EH (cell line): ENCODE results near the gene ELOVL2.

Experiments used
- DNase-seq: peaks from one replicate; pipeline ENCODE4 v3.0.0-alpha.2; 2015; ENCODE audit warnings: low read depth

ELOVL2 gene

GRCh38 chr6:10979603-10980002 is 64.5 kb downstream of the ELOVL2 start:
- peak; percentile 18 for DNase-seq

GRCh38 chr6:10977231-10977968 is 66.7 kb downstream of the ELOVL2 start:
- DNase-seq: no peak

- DNase-seq: no peak
Measured at GRCh38 chr6:10976571-10976970, 67.5 kb downstream of the ELOVL2 start.

GRCh38 chr6:10972196-10972595 is 71.9 kb downstream of the ELOVL2 start:
- DNase-seq: no peak

- peak; percentile 50 for DNase-seq
Measured at GRCh38 chr6:10970731-10971130, 73.4 kb downstream of the ELOVL2 start.

GRCh38 chr6:10968776-10969175 is 75.3 kb downstream of the ELOVL2 start:
- peak; percentile 89 for DNase-seq

GRCh38 chr6:10964684-10965083 is 79.4 kb downstream of the ELOVL2 start:
- DNase-seq: no peak

- no peak for DNase-seq
Measured at GRCh38 chr6:10963113-10963512, 81.0 kb downstream of the ELOVL2 start.

- peak; percentile 92 for DNase-seq
Measured at GRCh38 chr6:10962673-10963072, 81.4 kb downstream of the ELOVL2 start.

GRCh38 chr6:10961837-10962236 is 82.3 kb downstream of the ELOVL2 start:
- DNase-seq: no peak

GRCh38 chr6:10960171-10960570 is 83.9 kb downstream of the ELOVL2 start:
- DNase-seq: no peak

- no peak for DNase-seq
Measured at GRCh38 chr6:10957414-10957886, 86.7 kb downstream of the ELOVL2 start.

- DNase-seq: no peak
Measured at GRCh38 chr6:10956776-10957175, 87.3 kb downstream of the ELOVL2 start.

GRCh38 chr6:10954590-10955010 is 89.5 kb downstream of the ELOVL2 start:
- DNase-seq: peak; percentile 78

- peak; percentile 83 for DNase-seq
Measured at GRCh38 chr6:10951675-10952282, 92.3 kb downstream of the ELOVL2 start.

- no peak for DNase-seq
Measured at GRCh38 chr6:10949579-10950490, 94.3 kb downstream of the ELOVL2 start.

- DNase-seq: no peak
Measured at GRCh38 chr6:10947966-10948365, 96.1 kb downstream of the ELOVL2 start.

- DNase-seq: no peak
Measured at GRCh38 chr6:10945845-10946244, 98.3 kb downstream of the ELOVL2 start.

- no peak for DNase-seq
Measured at GRCh38 chr6:10939840-10940239, 104.3 kb downstream of the ELOVL2 start.

- DNase-seq: no peak
Measured at GRCh38 chr6:10933126-10933525, 111.0 kb downstream of the ELOVL2 start.
